CD14-positive monocyte (primary cell): ENCODE measurements around the gene DDX6. TPM values are rescaled to one million over a fixed set of nuclear protein-coding genes. Genes with fewer than 3 reads are reported as not detected.
A peak's percentile ranks its signal among the peaks of the same experiment; 100 is the strongest.
"Not testable (repeated sequence)": the region's sequence is repeated elsewhere in the genome, so short reads cannot be mapped to it uniquely, and the experiment has no call there.

Experiments used
- DNase-seq, 3 donors: peaks; one replicate each; pipeline ENCODE4 v3.0.0-alpha.2; 2011 to 2022
- H2AFZ ChIP-seq: 2 replicates; pipeline ENCODE4 v1.6.0; 2012; ENCODE audit warnings: mild to moderate bottlenecking, low read depth, low read length, inconsistent platforms; ENCODE audit not compliant: insufficient read depth, poor library complexity, severe bottlenecking
- H3K27ac ChIP-seq, 2 donors: 1 replicate in 1 of 2; 2 replicates in 1 of 2; pipeline ENCODE4 v1.5.1; 2012 to 2013; ENCODE audit warnings: low read length in 2 of 2, control low read depth in 1 of 2, inconsistent platforms in 1 of 2, low read depth in 1 of 2, mild to moderate bottlenecking in 1 of 2
- H3K27me3 ChIP-seq, 2 donors: one replicate each; pipeline versions ENCODE4 v1.6.0 to v1.6.1; 2011 to 2013; ENCODE audit warnings: low read length in 2 of 2; ENCODE audit not compliant: control insufficient read depth in 2 of 2, insufficient read depth in 2 of 2
- H3K36me3 ChIP-seq, 2 donors: replicated peaks in 1 of 2; 1 replicate in 1 of 2; 2 replicates in 1 of 2; pipeline versions ENCODE4 v1.5.1 to v1.6.1; 2012 to 2013; ENCODE audit warnings: low read length in 2 of 2, control low read depth in 1 of 2, inconsistent platforms in 1 of 2, mild to moderate bottlenecking in 1 of 2; ENCODE audit not compliant: insufficient read depth in 2 of 2, control insufficient read depth in 1 of 2
- H3K4me1 ChIP-seq, 2 donors: 1 replicate in 1 of 2; 2 replicates in 1 of 2; pipeline versions ENCODE4 v1.5.1 to v1.6.1; 2012 to 2013; ENCODE audit warnings: low read length in 2 of 2, control low read depth in 1 of 2, inconsistent platforms in 1 of 2, mild to moderate bottlenecking in 1 of 2, moderate library complexity in 1 of 2; ENCODE audit not compliant: insufficient read depth in 2 of 2, control insufficient read depth in 1 of 2
- H3K4me2 ChIP-seq: replicated peaks from 2 replicates; pipeline ENCODE3; 2012; ENCODE audit warnings: low read length, moderate library complexity, mild to moderate bottlenecking; ENCODE audit not compliant: poor library complexity, severe bottlenecking; ENCODE audit errors: extremely low read depth
- H3K4me3 ChIP-seq, 3 experiments: fragments of 200-600 bp in 1 of 3; sonication (generic) in 1 of 3; replicated peaks in 1 of 3; 1 replicate in 2 of 3; 2 replicates in 1 of 3; pipeline ENCODE4 v1.5.1; 2011 to 2013; ENCODE audit warnings: low read length in 3 of 3, mild to moderate bottlenecking in 3 of 3, control low read depth in 2 of 3, low read depth in 2 of 3, inconsistent platforms in 1 of 3, moderate library complexity in 1 of 3
- H3K79me2 ChIP-seq: 2 replicates; pipeline ENCODE4 v1.6.0; 2012; ENCODE audit warnings: mild to moderate bottlenecking, control low read depth, inconsistent platforms, low read length, moderate library complexity; ENCODE audit not compliant: insufficient read depth
- H3K9ac ChIP-seq: 2 replicates; pipeline ENCODE4 v1.6.0; 2017; ENCODE audit warnings: low read length, mild to moderate bottlenecking; ENCODE audit not compliant: insufficient read depth, poor library complexity, severe bottlenecking
- H3K9me3 ChIP-seq, 2 donors: replicated peaks in 1 of 2; 1 replicate in 1 of 2; 2 replicates in 1 of 2; pipeline versions ENCODE4 v1.5.1 to v1.6.1; 2012 to 2013; ENCODE audit warnings: low read length in 2 of 2, control low read depth in 1 of 2; ENCODE audit not compliant: control insufficient read depth in 1 of 2, insufficient read depth in 1 of 2
- H4K20me1 ChIP-seq: 2 replicates; pipeline ENCODE4 v1.6.0; 2012; ENCODE audit warnings: mild to moderate bottlenecking, low read length, control low read depth, moderate library complexity; ENCODE audit not compliant: insufficient read depth
- H3K27ac Mint-ChIP-seq, 7 donors: one replicate each; pipeline ENCODE4 v1.8.0; 2020; ENCODE audit warnings: mild to moderate bottlenecking in 7 of 7, mixed read lengths in 7 of 7, moderate library complexity in 6 of 7, inconsistent platforms in 2 of 7
- H3K27me3 Mint-ChIP-seq, 3 donors: one replicate each; pipeline ENCODE4 v1.8.0; 2021 to 2022; ENCODE audit warnings: low read depth in 3 of 3, mild to moderate bottlenecking in 3 of 3, mixed read lengths in 3 of 3, moderate library complexity in 3 of 3, inconsistent platforms in 1 of 3
- H3K36me3 Mint-ChIP-seq, 2 donors: one replicate each; pipeline ENCODE4 v1.8.0; 2020; ENCODE audit warnings: mixed read lengths in 2 of 2, inconsistent platforms in 1 of 2, mild to moderate bottlenecking in 1 of 2
- H3K4me1 Mint-ChIP-seq: one replicate; pipeline ENCODE4 v1.8.0; 2020; ENCODE audit warnings: mild to moderate bottlenecking, mixed read lengths
- H3K4me3 Mint-ChIP-seq, 2 donors: one replicate each; pipeline ENCODE4 v1.8.0; 2020; ENCODE audit warnings: mild to moderate bottlenecking in 2 of 2, mixed read lengths in 2 of 2, moderate library complexity in 1 of 2
- H3K9me3 Mint-ChIP-seq, 7 donors: one replicate each; pipeline ENCODE4 v1.8.0; 2020 to 2022; ENCODE audit warnings: mixed read lengths in 7 of 7, mild to moderate bottlenecking in 6 of 7, moderate library complexity in 6 of 7, inconsistent platforms in 2 of 7
- CTCF ChIP-seq: fragments of 200-600 bp; IDR thresholded peaks from one replicate; pipeline ENCODE4 v1.8.0; 2022; ENCODE audit warnings: antibody characterized with exemption, mild to moderate bottlenecking
- WGBS: methylation state at CpG from one replicate; pipeline ENCODE4 v1.1.5; 2013; ENCODE audit warnings: missing lambda C conversion rate; ENCODE audit not compliant: insufficient coverage; 5-methylcytosine and 5-hydroxymethylcytosine counted together
- intact Hi-C, 2 donors: fragments of 100-400 bp; cut with micrococcal nuclease; formaldehyde crosslinking; loops; one replicate each; pipeline versions ENCODE4 v1.15.0 to v1.15.1; 2023
- polyA plus RNA-seq, 3 donors: library from polyadenylated mRNA; depleted of rRNA in 1 of 3; unstranded in 2 of 3; stranded (reverse) in 1 of 3; fragments of 300-500 nt in 2 of 3; fragments of >200 nt in 1 of 3; fragmentation: Illumina TruSeq in 2 of 3; gene quantifications; 1 replicate in 2 of 3; 2 replicates in 1 of 3; pipeline ENCODE4 v1.2.3, GENCODE V29; 2012 to 2021

DDX6 gene
- polyA plus RNA-seq, 3 donors: 17.8 to 31.9 (median 28.0) TPM

- H4K20me1 ChIP-seq, H3K36me3 ChIP-seq, H3K27ac ChIP-seq, H3K79me2 ChIP-seq, H3K9me3 Mint-ChIP-seq, H3K4me3 ChIP-seq, H3K9me3 ChIP-seq, H3K27ac Mint-ChIP-seq, H3K4me3 Mint-ChIP-seq, H3K9ac ChIP-seq, H3K4me2 ChIP-seq, intact Hi-C loops, H2AFZ ChIP-seq, H3K27me3 ChIP-seq, DNase-seq: not testable (repeated sequence)
- no CpG with 5 or more reads among the region's 6 CpGs for WGBS
- peaks cover 34 to 42% of the 10 kb centered on the region in 2 donors for H3K4me1 ChIP-seq
- Mint-ChIP-seq H3K36me3 (peaks cover 9 to 14% of the 10 kb centered on the region in 2 donors), H3K4me1 (peaks cover 49% of the 10 kb centered on the region), H3K27me3 (peaks cover 16 to 33% (median 27%) of the 10 kb centered on the region in 3 donors)
These were observed 73.7 kb downstream of the DDX6 start for GRCh38 chr11:118717221-118717620.

DNA sequence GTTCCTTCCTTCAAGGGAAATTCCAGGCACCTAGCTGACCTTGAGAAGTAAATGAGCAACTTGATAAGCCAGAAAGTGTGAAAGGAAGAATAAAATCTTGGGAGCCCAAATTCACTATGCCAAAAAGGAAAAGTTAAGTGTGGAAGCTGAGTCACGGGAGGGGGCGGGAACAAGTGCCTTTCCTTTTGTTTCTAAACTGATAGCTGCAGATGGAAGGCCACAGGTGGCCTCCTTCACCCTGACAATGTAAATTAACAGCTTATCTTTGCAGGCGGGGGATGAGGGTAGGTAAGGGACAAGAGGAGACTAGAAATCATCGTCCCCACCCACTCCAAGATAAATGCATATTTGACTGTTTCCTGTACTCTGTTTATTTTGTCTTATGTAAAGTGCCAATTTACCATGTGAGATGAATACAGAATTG, 75.1 kb downstream of the DDX6 start:
- H3K9me3 ChIP-seq: no peaks in the 10 kb centered on the region
- no CpG with 5 or more reads among the region's 4 CpGs for WGBS
- no peaks in the 10 kb centered on the region for H4K20me1 ChIP-seq
- H3K27ac ChIP-seq: peak overlapping the region in 1 of 2 donors; percentile 37
- intact Hi-C loops: no loop called here
- Mint-ChIP-seq H3K9me3 (no peaks in the 10 kb centered on the region), H3K4me1 (peaks cover 49% of the 10 kb centered on the region), H3K4me3 (peak overlapping the region in 1 of 2 donors; percentile 37), H3K27ac (peak overlapping the region in 2 of 7 donors; percentile 62 to 81), H3K36me3 (peaks cover 9 to 16% of the 10 kb centered on the region in 2 donors), H3K27me3 (peaks cover 15 to 34% (median 23%) of the 10 kb centered on the region in 3 donors)
- no peak for DNase-seq
- no peaks in the 10 kb centered on the region for H3K36me3 ChIP-seq
- no peak for TF ChIP-seq CTCF
- peaks cover 34 to 42% of the 10 kb centered on the region in 2 donors for H3K4me1 ChIP-seq
- H3K27me3 ChIP-seq: no peaks in the 10 kb centered on the region
- H3K4me3 ChIP-seq: no peak overlapping the region
- H3K9ac ChIP-seq: peak overlapping the region; percentile 1
- no peaks in the 10 kb centered on the region for H3K79me2 ChIP-seq
- peak overlapping the region; percentile 15 for H2AFZ ChIP-seq
- H3K4me2 ChIP-seq: no peak overlapping the region
